ENCODE results near the gene CLEC4F. TPM values are rescaled to one million over a fixed set of nuclear protein-coding genes. Genes with fewer than 3 reads are reported as not detected.
"Not testable (repeated sequence)": the region's sequence is repeated elsewhere in the genome, so short reads cannot be mapped to it uniquely, and the experiment has no call there.

Gene CLEC4F
- polyA plus RNA-seq, 10 donors = 0.07 to 0.86 (median 0.19) TPM; not detected in 2

DNA sequence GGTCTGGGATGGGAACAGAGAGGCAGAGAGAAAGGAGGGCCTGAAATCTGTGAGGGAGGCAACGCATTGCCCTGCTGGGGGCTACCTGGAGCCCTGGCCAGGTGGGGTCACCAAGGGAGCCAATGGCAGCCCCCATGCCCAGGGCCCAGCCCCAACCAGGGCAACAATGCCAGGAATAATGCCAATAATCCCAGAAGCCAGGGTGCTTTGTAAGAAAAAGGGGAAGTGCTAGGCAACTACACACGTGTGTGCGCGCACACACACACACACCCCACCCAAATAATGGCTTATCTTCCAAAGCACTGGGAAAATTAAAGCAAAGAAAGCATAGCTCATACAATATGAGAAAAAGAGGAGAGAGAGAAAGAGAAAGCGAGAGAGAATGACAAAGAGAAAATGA is 7.0 kb upstream of the CLEC4F start:
- DNase-seq = no peak

DNA sequence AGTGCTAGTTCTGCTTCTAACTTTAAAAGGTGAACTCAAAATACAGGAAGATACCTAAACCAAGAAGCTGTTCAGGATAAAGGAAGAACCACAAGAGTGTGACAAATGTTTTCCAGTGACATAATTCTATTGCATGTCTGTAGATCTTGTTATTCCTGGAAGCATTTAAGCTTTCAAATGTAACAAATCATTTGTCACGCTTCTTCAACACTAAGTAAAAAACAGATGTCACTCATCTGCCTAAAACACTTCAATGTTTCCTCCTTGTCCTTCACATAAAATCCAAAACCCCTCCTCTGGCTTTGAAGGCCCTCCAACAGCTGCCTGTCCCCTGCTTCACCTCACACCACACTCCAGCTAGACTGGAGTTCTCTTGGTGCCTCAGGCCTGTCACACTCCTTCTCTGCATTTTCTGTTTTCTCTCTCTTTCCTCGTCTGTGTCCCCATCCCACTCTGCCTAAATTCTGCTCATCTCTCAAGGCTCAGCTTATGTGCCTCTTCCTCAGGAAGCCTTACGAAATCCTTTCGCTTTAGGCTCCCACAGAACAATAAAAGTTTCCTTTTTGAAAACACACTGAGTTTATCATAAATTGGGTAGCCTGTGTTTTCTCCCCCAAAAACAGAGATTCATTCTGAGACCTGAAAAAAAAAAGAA is 6.4 kb upstream of the CLEC4F start:
- DNase-seq = no peak

DNA sequence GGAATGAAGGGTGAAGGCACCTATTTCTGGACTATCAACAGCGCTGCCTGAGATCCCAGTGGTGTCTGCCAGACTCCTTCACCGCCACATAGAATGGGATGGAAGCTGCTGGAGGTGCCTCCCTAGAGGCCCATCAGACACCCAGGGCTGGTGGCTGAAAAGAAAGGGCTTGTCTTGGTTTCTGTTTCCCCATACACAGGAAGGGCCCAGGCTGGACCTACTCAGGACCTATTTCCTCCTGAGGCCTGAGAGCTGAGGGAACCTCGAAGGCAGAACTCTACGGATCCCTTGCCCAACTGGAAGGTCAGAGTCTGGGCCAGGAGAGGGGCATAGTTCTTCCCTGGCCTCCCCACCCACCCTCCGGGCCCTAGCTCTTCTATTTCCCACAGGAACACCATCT is 2.9 kb upstream of the CLEC4F start:
- no peak for DNase-seq

DNA sequence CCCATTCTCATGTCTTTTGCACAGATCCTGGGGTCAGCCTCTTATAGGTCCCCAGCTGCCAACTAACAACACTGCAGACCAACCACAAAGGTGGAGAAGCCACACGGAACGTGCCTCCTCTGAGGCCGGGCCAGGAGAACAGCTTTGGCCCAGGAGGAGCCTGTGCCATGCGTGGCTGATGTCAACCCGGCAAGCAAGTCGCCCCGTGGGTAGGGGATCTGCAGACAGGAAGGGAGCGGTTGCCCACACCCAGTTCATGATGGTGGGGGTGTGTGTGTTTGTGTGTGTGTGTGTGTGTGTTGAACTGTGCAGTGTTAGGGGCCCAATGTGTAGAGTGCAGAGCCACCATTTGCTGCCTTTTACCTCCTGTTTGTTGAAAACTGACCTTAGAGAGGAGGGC is 2.4 kb upstream of the CLEC4F start:
- DNase-seq = no peak

DNA sequence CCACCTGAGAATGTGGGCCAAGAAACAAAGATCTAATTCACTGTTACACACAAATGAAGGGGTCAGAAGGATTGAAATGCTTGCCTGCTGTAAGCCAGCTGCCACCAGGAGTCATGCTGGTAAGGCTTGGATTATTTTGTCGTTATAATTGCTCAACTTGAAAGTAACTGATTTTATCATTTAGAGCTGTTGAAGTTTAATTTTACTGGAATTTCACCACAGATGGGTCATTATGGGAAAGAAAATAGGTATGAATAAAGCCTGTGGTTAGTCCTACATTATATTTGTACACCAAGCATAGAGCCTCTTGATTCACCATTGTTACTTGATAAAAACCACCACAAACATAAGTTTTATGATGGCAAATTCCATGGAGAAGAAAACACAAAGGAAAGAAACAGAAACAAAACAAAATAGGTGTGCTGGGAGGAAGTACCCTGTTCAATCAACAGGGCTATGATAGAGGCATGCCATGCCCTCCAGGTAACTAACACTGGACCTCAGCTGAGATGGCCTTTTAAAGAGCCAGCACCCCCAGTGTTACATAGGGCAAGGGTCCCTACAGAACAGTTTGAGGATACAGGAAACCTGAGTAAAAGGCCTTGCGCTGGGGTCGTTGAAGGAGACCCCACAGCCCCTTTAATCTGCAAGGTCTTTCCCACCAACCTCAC is 3.0 kb downstream of the CLEC4F start:
- DNase-seq = no peak

DNA sequence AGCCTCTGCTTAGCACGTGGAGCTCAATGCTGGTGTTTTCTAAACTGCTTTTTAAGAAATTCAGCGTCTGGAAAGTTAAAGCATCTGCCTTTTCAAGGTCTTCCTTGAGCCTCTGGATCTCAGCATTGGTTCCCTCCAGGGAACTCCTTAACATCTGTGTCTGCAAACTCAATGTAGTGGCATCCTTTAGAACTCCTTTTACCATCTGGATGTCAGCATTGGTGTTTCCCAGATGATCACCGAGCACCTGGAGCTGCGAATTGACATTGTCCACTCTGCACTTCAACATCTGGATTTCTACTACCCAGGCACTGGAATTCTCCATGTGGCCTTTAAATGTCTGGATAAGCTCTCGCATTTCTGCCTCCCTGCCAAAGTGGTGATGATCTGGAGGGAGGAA is 3.7 kb downstream of the CLEC4F start:
- DNase-seq = peak in 1 of 3 donors; percentile 40

DNA sequence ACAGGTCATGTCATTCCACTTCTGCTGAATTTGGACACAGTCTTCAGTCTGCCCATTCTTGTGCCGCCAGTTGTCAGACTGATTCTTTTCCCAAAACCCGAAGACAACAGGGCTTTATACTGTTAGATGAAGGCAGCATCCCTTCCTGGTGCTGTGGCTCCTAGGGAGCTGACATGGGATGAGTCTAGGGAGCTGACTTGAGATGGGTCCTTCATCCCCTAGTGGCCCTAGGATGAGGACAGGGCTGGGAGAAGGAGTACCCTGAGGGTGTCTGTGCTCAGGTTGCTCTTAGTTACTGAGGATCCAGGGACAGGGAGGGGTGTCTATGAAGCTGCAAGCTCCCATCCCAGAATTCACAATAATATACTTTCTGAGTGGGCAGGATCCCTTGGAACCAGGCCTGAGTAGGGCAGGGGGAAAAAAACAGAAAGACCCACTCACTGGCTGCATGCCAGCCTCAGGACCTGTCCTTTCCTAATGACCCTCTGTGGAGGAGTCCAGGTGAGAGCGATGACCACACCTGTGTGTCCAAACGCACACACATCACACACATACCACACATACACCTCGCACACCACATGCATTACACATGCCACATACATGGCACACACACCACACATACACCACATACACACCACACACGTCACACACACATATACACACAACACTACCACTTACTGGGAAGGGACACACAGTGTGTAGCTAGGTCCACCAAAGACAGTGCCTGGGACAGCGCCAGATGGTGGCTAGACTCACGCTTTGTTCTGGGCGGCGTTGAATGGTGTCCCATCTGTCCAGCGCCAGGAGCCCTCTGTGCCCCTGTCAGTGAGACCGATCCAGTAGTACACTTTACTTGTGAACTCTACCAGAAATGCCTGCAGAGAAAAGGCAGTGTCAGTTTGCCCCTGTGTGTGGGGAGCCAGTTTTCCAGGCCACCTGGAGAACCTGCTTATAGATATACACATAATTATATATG is 11.1 kb downstream of the CLEC4F start:
- no peak for DNase-seq

DNA sequence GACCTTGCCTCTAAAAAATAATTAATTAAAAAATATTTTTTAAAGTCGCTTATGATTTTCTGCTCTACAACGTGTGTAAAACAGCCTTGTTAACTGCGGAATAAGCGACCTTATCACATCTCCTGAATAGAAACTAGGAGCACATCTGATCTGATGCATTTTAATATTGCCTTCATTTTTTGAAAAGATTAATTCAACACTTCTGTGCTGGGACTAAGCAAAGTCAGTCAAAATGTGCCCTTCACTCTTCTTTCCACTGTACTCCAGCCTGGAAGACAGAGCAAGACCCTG is 12.6 kb downstream of the CLEC4F start:
- DNase-seq = no peak

DNA sequence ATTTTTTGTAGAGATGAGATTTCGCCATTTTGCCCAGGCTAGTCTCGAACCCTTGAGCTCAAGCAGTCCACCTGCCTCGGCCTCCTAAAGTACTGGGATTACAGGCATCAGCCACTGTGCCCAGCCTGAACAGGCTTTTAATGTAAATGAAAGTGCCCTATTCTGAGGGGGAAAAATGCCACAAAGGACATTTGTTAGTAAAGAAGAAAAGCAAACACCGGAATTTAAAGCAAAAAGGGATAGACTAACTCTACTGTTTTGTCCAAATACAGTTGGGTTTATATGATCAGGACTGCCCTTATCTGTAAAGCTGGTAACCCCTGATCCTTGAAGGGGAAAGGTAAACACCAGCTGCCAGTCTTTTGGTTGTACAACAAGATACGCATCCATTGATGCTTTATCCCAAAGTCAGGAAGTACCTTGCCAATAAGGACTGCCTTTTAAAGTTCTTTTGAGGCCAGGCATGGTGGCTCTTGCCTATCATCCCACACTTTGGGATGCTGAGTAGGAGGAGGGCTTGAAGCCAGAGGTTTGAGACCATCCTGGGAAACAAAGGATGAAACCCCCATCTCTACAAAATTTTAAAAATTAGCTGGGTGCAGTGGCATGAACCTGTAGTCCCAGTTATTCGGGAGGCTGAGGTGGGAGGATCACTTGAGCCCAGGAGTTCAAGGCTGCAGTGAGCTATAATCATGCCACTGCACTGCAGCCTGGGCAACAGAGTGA is 13.1 kb downstream of the CLEC4F start:
- no peak for DNase-seq

DNA sequence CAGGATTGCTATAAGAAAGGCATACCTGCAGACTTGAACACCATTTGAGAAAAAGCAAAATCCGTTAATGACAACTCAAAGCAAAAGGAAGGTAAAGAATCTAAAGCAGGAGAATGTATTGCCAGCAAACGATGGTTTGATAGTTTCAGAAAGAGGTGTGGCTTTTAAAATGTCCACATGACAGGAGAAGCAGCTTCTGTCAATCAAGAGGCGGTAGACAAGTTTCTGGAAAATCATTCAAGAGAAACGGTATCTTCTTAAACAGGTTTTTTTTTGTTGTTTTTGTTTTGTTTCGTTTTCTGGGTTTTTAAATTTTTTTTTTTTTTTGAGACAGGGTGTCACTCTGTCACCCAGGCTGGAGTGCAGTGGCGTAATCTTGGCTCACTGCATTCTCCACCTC is 13.8 kb downstream of the CLEC4F start:
- DNase-seq = no peak

DNA sequence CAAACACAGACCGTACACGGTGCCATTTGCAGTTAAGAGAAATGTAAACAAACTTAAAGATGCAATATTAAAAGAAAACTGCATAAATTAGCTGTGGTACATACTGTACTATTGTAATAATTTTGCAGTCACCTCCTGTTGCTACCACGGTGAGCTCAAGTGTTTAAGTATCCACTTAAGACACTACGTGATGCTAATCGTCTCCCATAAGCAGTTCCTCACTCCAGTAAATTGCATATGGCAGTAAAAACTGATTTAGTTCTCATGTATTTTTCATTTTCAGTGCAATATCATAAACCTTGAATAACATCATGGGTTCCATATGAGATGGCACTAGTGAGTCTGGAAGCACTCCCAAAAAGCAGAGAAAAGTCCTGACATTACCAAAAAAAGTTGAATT is 14.4 kb downstream of the CLEC4F start:
- DNase-seq = no peak

DNA sequence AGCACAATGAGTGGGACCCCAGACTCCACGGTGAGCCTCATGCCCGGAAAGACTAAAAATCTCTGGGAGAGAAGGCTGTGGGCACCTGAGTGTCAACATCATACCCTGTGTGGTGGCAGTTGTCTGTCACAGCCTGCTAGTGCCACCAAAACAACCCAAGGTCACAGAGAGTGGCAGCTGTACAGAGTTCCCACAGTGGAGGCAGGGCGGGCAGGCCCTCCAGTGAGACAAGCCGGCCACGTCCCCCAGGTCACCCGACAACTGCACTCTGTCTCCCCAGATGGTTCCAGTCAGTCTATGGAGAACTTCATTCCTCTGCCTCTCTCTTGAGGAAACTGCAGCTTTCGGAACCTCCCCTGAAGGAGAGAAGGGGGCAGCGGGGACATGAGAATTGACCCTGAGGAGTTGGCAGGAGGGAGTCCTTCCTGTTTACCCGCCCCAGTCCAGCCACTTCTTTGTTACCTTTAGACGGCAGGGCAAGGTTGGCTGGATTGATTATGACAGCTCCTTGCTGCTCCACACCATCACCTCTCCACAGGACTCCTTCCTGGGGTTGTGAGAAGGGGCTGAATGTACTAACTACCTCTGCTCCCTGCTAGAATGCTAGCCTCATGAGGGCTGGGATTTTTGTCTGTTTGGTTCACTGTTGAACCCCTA is 18.7 kb downstream of the CLEC4F start:
- DNase-seq = no peak

DNA sequence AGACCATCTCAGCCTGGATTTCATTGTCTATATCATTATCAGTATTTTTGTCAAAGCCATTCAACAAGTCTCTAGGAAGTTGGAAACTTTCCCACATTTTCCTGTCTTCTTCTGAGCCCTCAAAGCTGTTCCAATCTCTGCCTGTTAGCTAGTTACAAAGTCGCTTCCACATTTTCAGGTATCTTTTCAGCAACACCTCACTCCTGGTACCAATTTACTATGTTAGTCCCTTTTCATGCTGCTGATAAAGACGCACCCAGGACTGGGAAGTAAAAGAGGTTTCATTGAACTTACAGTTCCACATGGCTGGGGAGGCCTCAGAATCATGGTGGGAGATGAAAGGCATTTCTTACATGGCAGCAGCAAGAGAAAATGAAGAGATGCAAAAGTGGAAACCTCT is 20.7 kb downstream of the CLEC4F start:
- no peak for DNase-seq

DNA sequence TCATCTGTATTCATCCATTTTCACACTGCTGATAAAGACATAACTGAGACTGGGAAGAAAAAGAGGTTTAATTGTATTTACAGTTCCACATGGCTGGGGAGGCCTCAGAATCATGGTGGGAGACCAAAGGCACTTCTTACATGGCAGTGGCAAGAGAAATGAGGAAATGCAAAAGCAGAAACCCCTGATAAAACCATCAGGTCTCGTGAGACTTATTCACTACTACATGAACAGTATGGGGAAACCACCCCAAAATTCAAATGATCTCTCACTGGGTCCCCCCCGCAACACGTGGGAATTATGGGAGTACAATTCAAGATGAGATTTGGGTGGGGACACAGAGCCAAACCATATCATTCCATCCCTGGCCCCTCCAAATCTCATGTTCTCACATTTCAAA is 22.4 kb downstream of the CLEC4F start:
- not testable (repeated sequence) for DNase-seq

DNA sequence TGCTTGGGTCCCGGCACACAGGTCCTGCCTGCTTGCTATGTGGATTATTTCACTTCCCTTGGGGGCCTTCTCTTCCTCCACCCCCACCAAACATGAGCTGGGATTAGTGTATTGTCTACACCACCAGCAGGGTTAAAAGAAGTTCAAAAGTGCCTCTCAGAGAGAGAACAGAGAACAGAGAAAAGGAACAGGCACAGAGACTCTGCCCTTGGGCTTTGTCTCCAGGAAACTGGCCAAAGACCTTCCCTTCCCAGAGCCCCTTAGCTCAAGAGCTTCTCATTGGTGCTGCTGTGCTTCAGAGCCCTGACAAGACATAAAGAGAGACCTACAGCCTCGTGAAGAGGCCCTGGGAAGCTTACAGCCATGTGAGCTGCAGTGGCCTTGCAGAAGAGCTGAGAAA is 22.9 kb downstream of the CLEC4F start:
- no peak for DNase-seq

DNA sequence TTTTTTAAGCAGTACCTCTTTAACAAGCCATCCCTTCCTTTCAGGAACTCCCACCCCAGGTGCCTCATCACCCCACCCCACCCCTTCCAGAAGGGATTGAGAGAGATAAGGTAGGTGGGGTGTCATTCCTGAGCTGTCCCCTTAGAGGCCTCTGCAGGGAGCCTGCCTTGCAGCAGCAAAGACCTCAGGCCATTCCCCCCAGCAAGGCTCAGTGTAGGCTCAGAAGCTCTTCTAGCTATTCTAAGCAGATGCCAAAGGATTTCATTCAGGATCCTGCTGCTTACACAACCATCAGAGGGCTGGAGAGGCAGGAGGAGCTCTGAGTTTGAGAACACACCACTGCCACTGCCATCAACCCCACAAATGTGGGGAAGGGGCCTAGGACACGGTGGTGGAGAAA is 24.1 kb downstream of the CLEC4F start:
- DNase-seq = no peak

DNA sequence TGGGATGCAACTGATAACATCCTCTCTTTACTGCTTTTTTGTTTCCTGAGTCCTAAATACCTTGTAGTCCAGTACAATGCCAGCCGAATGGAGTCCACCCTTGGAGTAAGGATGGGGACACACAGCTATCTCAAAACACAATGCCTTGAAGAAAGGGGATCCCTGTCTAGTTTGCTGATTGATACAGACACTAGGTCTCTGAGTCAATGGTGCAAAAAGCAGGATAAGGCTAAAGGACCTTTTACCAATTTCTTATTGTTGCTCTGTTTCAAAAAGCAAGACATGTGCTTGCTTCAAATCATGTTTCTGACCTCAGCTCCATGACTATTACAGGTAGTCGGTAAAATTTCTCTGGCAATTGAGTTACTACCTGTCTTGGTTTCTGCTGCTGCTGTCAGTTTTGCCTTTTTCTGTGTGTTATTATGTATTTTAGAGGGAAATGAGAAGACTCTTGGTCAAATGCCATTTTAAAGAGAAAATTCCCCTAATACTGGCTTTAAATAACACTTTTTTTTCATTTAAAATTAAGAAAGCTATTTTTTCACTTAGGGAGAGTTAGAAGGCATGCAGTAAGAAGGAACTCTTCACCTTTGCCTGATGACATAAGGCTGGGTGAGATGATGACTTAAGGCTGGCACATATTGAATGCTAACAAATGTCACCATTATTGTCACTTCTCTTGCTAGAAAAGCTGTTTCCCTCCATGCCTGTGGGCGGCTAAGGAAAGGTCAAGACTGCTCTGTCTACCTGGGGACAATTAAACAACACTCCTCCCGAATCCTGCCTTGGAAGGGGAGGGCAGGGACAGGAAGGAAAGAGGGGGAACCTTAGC is 25.0 kb downstream of the CLEC4F start:
- DNase-seq = no peak

DNA sequence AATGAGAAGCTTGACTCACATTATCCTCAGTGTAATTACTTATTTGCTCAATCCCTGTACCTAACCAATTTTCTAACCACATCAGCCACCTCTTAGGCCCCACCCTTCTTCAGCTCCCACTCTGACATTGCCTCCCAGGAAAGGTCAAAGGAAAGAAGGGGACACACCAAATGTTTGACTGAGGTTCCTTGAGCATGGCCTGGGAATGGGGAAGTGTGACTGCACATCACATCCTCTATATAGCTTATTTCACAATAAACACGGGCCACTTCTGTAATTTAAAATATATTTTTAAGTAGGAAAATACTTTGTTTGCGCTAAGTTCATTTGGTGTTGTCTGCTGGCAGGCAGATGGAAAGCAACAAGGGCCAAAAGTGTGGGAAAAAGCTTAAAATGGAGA is 26.9 kb downstream of the CLEC4F start:
- DNase-seq = no peak

DNA sequence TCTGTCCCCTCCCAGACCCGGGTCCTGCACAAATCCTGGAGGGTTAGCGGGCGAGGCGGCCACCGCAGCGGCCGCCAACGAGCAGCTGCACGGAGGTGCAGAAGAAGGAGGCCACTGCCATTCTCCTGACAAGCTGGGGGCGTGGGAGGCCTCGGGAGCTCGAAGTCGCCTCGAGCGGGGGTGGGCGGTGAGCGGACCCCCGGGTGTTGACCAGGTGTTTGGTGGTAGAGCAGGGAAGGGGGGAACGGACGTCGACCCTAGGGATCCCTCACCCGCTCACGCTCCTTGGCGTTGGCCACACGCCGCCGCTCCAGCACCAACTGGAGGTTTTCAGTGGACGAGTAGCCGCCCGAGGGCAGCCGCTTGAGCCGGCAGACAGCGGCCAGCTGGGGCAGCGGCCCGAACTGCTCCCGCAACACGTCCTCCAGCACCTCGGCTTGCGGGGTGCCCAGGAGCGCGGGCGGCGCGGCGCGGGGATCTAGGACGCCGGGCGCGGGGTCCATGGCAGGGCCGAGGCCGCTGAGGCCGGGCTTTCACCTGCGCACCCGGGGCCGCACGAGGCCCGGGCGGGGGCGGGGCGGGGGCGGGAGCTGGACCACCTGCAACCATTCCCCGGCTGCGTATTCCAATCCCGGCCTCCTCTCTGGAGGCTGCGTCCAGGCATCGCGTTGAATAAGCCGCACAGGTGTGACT is 30.1 kb downstream of the CLEC4F start, which contains the start of gene FIGLA:
Gene FIGLA, minus strand, starts transcription at position 508 of the 693 bp plus-strand sequence. Its CDS starts 5 bp downstream, at position 503.
- DNase-seq = peak in 1 of 3 donors; percentile 36
